ENCODE results near the gene SNCG. TPM values are rescaled to one million over a fixed set of nuclear protein-coding genes. Genes with fewer than 3 reads are reported as not detected.
"Not testable (repeated sequence)": the region's sequence is repeated elsewhere in the genome, so short reads cannot be mapped to it uniquely, and the experiment has no call there.

The SNCG gene
- total RNA-seq, 1 experiment from 2014 or later: 26.7 TPM

GRCh38 chr10:86972613-86973380 lies 14.4 kb downstream of the SNCG start:
- DNase-seq: no peak
- Histone ChIP-seq H3K4me3 (ENCODE audit: insufficient read depth, low read depth, low read length) (no peak overlapping the region), H3K27me3 (ENCODE audit: control insufficient read depth, insufficient read depth, low read length) (peaks cover 12% of the 10 kb centered on the region), H3K36me3 (replicated peaks; ENCODE audit: control insufficient read depth, insufficient read depth, low read length) (no peaks in the 10 kb centered on the region)

- Histone ChIP-seq H3K27me3 (ENCODE audit: control insufficient read depth, insufficient read depth, low read length) (peaks cover 12% of the 10 kb centered on the region), H3K36me3 (replicated peaks; ENCODE audit: control insufficient read depth, insufficient read depth, low read length) (no peaks in the 10 kb centered on the region), H3K4me3 (ENCODE audit: insufficient read depth, low read depth, low read length) (no peak overlapping the region)
- DNase-seq: no peak
These were observed 16.1 kb downstream of the SNCG start for GRCh38 chr10:86974484-86974883.

GRCh38 chr10:86976362-86977056 lies 18.1 kb downstream of the SNCG start:
- DNase-seq: no peak
- Histone ChIP-seq H3K27me3 (ENCODE audit: control insufficient read depth, insufficient read depth, low read length) (peaks cover 12% of the 10 kb centered on the region), H3K4me3 (ENCODE audit: insufficient read depth, low read depth, low read length) (no peak overlapping the region), H3K36me3 (replicated peaks; ENCODE audit: control insufficient read depth, insufficient read depth, low read length) (no peaks in the 10 kb centered on the region)

- H3K4me3 ChIP-seq (ENCODE audit: insufficient read depth, low read depth, low read length); DNase-seq; H3K36me3 ChIP-seq (replicated peaks; ENCODE audit: control insufficient read depth, insufficient read depth, low read length); H3K27me3 ChIP-seq (ENCODE audit: control insufficient read depth, insufficient read depth, low read length): not testable (repeated sequence)
These were observed 20.1 kb downstream of the SNCG start for GRCh38 chr10:86978457-86978856.

- Histone ChIP-seq H3K36me3 (replicated peaks; ENCODE audit: control insufficient read depth, insufficient read depth, low read length) (no peaks in the 10 kb centered on the region), H3K4me3 (ENCODE audit: insufficient read depth, low read depth, low read length) (no peak overlapping the region), H3K27me3 (ENCODE audit: control insufficient read depth, insufficient read depth, low read length) (no peaks in the 10 kb centered on the region; the same call in 1 of the 2 replicates)
- DNase-seq: no peak
These were observed 21.0 kb downstream of the SNCG start for GRCh38 chr10:86979296-86979818.

- no peak overlapping the region for H3K4me3 ChIP-seq (ENCODE audit: insufficient read depth, low read depth, low read length)
- H3K27me3 ChIP-seq (ENCODE audit: control insufficient read depth, insufficient read depth, low read length): no peaks in the 10 kb centered on the region
- H3K36me3 ChIP-seq (replicated peaks; ENCODE audit: control insufficient read depth, insufficient read depth, low read length): no peaks in the 10 kb centered on the region
- DNase-seq: no peak
These were observed 21.6 kb downstream of the SNCG start for GRCh38 chr10:86979977-86980448.

- DNase-seq; H3K27me3 ChIP-seq (ENCODE audit: control insufficient read depth, insufficient read depth, low read length); H3K36me3 ChIP-seq (replicated peaks; ENCODE audit: control insufficient read depth, insufficient read depth, low read length); H3K4me3 ChIP-seq (ENCODE audit: insufficient read depth, low read depth, low read length): not testable (repeated sequence)
These were observed 22.6 kb downstream of the SNCG start for GRCh38 chr10:86981020-86981419.

GRCh38 chr10:86981716-86982115 lies 23.3 kb downstream of the SNCG start:
- Histone ChIP-seq H3K36me3 (replicated peaks; ENCODE audit: control insufficient read depth, insufficient read depth, low read length) (no peaks in the 10 kb centered on the region), H3K4me3 (ENCODE audit: insufficient read depth, low read depth, low read length) (no peak overlapping the region), H3K27me3 (ENCODE audit: control insufficient read depth, insufficient read depth, low read length) (no peaks in the 10 kb centered on the region)
- DNase-seq: no peak

GRCh38 chr10:86984498-86984897 lies 26.1 kb downstream of the SNCG start:
- H3K4me3 ChIP-seq (ENCODE audit: insufficient read depth, low read depth, low read length); DNase-seq; H3K36me3 ChIP-seq (replicated peaks; ENCODE audit: control insufficient read depth, insufficient read depth, low read length); H3K27me3 ChIP-seq (ENCODE audit: control insufficient read depth, insufficient read depth, low read length): not testable (repeated sequence)

GRCh38 chr10:86988520-86988919 lies 30.1 kb downstream of the SNCG start:
- no peaks in the 10 kb centered on the region for H3K27me3 ChIP-seq (ENCODE audit: control insufficient read depth, insufficient read depth, low read length)

GRCh38 chr10:86991362-86991761 lies 33.0 kb downstream of the SNCG start:
- not testable (repeated sequence) for H3K36me3 ChIP-seq (replicated peaks; ENCODE audit: control insufficient read depth, insufficient read depth, low read length); H3K27me3 ChIP-seq (ENCODE audit: control insufficient read depth, insufficient read depth, low read length); H3K4me3 ChIP-seq (ENCODE audit: insufficient read depth, low read depth, low read length); DNase-seq

More at GRCh38 chr10:86988520-86988919, 30.1 kb downstream of the SNCG start:
- H3K36me3 ChIP-seq (replicated peaks; ENCODE audit: control insufficient read depth, insufficient read depth, low read length): no peaks in the 10 kb centered on the region
- DNase-seq: no peak
- H3K4me3 ChIP-seq (ENCODE audit: insufficient read depth, low read depth, low read length): no peak overlapping the region

- no peaks in the 10 kb centered on the region for H3K36me3 ChIP-seq (replicated peaks; ENCODE audit: control insufficient read depth, insufficient read depth, low read length)
- H3K27me3 ChIP-seq (ENCODE audit: control insufficient read depth, insufficient read depth, low read length): no peaks in the 10 kb centered on the region
- H3K4me3 ChIP-seq (ENCODE audit: insufficient read depth, low read depth, low read length): no peak overlapping the region
- DNase-seq: no peak
These were observed 34.1 kb downstream of the SNCG start for GRCh38 chr10:86992456-86992855.

- no peaks in the 10 kb centered on the region for H3K36me3 ChIP-seq (replicated peaks; ENCODE audit: control insufficient read depth, insufficient read depth, low read length)
- H3K27me3 ChIP-seq (ENCODE audit: control insufficient read depth, insufficient read depth, low read length): no peaks in the 10 kb centered on the region
- no peak overlapping the region for H3K4me3 ChIP-seq (ENCODE audit: insufficient read depth, low read depth, low read length)
- DNase-seq: no peak
These were observed 34.5 kb downstream of the SNCG start for GRCh38 chr10:86992929-86993328.

GRCh38 chr10:86999802-87000403 lies 41.5 kb downstream of the SNCG start:
- not testable (repeated sequence) for H3K4me3 ChIP-seq (ENCODE audit: insufficient read depth, low read depth, low read length); H3K36me3 ChIP-seq (replicated peaks; ENCODE audit: control insufficient read depth, insufficient read depth, low read length); DNase-seq; H3K27me3 ChIP-seq (ENCODE audit: control insufficient read depth, insufficient read depth, low read length)

- no peak for DNase-seq
- Histone ChIP-seq H3K4me3 (ENCODE audit: insufficient read depth, low read depth, low read length) (no peak overlapping the region), H3K36me3 (replicated peaks; ENCODE audit: control insufficient read depth, insufficient read depth, low read length) (no peaks in the 10 kb centered on the region), H3K27me3 (ENCODE audit: control insufficient read depth, insufficient read depth, low read length) (no peaks in the 10 kb centered on the region)
These were observed 42.1 kb downstream of the SNCG start for GRCh38 chr10:87000491-87000890.
